Esophagus muscularis mucosa (tissue), 3 donors: Measurements from ENCODE around the gene KRT6B.

ENCODE experiments used
- CTCF ChIP-seq, 3 experiments: fragments of 200-600 bp in 2 of 3; fragments of 450-650 bp in 1 of 3; sonication (generic) in 2 of 3; IDR thresholded peaks; one replicate each; pipeline ENCODE4 v1.5.1; 2017 to 2019; ENCODE audit warnings: antibody characterized with exemption in 3 of 3, mild to moderate bottlenecking in 2 of 3, moderate library complexity in 1 of 3
- POLR2AphosphoS5 ChIP-seq, 2 donors: sonication (generic); formaldehyde crosslinking; IDR thresholded peaks; one replicate each; pipeline ENCODE4 v1.6.1; 2017; ENCODE audit warnings: antibody characterized with exemption in 2 of 2

DNA sequence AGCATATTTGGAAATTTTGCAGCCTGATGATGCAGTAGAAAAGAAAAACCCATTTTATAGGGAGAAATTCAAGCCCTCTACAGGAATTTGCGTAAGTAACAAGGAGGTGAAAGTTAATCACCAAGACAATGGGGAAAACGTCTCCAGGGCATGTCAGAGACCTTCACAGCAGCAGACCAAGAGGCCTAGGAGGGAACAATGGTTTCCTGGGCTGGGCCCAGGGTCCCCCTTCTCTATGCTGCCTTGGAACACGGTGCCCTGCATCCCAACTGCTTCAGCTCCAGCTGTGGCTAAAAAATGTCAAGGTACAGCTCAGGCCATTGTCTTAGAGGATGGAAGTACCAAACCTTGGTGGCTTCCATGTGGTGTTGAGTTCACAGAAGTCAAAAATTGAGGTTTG, 28.1 kb upstream of the KRT6B start:
- TF ChIP-seq CTCF (IDR thresholded peaks at IDR 0.05) (no peak), POLR2AphosphoS5 (IDR thresholded peaks at IDR 0.05) (no peak)
